GM21576 (cell line): ENCODE data around the gene RAP2B.
"Not testable (repeated sequence)": the region's sequence is repeated elsewhere in the genome, so short reads cannot be mapped to it uniquely, and the experiment has no call there.

Experiments
- ATAC-seq: cut with Tn5 transposase; IDR thresholded peaks from one replicate; pipeline ENCODE4 v1.9.1; 2021; ENCODE audit warnings: mild to moderate bottlenecking, moderate library complexity; ENCODE audit not compliant: unreplicated experiment

RAP2B gene

DNA sequence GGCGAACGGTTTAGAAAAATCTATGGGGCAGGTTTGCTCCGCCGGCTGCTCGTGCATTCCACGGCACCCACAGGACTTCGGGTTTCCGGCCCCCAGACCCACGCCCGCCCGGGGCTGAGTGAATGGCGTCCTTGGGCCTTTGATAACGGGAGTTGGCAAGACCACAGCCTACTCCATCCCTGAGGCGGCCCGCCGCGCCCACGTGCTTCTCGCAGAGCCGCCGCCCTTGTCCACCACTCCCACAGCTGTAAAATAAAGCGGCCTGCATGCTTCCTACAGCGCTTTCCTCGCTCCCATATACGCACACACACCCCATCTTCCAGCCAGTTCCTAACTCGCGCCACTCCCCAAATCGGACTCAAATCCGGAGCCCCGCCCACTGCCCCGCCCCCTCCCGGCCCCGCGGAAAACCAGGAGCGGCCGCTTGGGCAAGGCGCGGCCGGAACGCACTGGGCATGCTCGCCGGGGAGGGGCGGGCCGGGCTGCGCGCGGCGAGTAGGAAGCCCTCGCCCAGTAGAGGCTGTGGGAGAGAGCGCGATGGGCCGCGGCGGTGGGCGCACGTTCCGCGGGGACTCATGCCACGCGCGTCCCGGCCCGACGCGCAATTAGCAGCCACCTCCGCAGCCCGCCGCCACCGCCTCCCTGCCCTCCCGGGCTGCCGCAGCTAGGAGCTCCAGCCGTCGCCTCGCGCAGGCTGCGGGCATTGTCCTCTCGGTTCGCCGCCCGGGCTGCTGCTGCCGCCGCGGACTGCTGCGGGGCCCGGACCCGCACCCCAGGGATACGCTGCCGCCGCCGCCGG is at the start of gene RAP2B:
Gene RAP2B (plus strand): TSS at position 513 of the 799 bp plus-strand sequence. CDS start 468 bp downstream, outside the sequence.
- peak; percentile 40 for ATAC-seq

DNA sequence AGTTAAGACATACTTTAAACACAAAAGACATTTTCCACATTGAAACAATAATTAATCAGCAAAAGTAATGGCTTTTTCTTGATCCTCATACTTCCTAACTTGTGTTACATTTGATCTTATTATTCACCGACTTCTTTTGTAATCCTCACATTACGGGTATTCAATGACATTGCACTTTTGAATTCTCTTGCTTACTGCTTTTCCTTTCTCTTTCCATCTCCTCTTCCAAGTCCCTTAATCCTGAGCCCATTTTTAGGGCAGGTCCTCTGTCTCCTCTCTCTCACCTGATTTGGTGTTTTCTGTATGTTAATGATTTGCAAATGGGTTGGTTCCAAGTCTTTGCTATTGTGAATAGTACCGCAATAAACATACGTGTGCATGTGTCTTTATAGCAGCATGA is 48.5 kb upstream of the RAP2B start:
- ATAC-seq = no peak

DNA sequence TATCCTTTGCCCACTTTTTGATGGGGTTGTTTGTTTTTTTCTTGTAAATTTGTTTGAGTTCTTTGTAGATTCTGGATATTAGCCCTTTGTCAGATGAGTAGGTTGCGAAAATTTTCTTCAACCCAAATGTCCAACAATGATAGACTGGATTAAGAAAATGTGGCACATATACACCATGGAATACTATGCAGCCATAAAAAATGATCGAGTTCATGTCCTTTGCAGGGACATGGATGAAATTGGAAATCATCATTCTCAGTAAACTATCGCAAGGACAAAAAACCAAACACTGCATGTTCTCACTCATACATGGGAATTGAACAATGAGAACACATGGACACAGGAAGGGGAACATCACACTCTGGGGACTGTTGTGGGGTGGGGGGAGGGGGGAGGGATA is 47.8 kb upstream of the RAP2B start:
- ATAC-seq = not testable (repeated sequence)

DNA sequence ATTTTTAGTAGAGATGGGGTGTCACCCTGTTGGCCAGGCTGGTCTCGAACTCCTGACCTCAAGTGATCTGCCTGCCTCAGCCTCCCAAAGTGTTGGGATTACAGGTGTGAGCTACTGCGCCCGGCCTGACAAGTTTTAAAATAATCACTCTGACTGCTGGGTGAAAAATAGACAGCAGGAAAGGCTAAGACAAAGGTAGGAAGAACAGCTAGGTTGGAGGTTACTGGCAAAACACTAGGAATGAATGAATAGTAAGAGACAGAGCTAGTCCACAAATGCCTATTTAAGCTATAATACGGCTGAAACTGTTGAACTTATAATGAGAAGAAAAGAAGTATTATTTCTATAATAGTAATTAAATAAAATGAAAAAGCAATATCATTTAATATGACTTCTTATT is 46.7 kb upstream of the RAP2B start:
- no peak for ATAC-seq

DNA sequence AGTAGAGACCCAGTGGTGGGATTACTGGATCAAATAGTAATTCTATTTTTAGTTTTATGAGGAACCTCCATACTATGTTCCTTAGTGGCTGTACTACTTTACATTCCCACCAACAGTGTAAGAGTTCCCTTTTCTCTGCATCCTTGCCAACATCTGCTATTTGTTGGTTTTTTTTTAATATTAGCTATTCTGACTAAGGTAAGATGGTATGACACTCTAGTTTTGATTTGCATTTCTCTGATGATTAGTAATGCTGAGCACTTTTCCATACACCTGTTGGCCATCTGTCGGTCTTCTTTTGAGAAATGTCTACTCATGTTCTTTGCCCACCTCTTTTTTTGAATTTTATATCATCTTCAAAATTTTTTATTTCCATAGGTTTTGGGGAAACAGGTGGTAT is 34.2 kb upstream of the RAP2B start:
- ATAC-seq = no peak

DNA sequence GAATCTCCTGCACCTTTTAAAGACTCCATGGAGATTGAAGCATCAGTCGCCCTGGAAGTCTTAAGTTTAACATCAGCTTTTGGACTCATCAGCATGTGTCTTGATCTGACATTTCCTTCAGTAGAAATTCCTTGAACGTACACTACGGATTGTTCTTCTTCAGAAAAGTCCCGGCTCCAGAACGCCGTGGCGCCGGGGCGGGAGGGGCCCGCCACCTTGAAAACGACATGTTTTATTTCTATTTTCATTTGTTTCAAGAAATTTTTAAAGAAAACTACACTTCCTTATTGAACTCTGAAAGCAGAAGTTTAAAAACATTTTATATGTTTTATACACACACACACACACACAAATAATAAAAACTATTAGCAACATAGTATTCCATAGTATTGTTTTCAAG is 32.6 kb upstream of the RAP2B start:
- ATAC-seq = no peak

DNA sequence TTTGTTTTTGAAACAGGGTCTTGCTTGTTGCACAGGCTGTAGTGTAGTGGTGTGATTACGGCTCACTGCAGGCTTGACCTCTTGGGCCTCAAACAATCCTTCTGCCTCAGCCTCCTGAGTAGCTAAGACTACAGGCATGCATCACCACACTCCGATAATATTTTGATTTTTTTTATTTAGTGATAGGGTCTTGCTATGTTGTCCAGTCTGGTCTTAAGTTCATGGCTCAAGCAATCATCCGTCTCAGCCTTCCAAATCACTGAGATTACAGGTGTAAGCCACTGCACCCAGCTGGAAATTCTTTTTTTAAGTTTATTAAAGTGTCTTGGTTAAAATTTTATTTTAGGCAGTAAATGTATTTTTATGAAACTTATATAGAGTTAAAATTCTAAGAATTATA is 32.2 kb upstream of the RAP2B start:
- ATAC-seq = no peak

DNA sequence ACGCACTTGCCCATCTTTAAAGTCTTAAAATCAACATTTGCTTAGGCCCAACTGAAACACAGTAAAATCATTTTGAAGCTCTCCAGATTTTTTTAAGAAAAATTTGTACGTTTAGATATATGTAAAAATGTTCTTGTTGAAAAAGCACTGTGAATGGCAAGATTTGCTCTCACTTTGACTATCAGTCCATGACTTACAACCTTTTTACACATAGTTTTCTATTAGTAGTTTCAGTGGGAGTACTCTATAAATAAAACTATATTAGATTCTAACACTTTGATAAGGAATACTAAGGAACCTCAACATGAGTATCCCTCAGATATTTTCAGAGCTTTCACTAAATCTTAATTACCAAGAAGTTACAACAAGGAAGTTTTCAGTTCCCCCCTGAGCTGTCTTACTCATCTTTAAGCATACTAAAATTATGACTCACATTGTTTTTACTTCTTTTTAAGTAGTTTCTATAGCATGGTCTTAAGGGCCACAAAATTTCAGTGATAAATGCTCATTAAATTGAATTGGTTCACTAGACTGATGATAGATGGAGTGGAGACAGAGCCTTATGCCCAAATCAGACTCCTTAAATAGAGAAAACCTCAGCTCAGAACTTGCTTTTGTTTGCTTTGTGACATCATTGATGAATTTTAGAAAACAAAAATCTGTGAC is 31.6 kb upstream of the RAP2B start:
- ATAC-seq = peak; percentile 97

DNA sequence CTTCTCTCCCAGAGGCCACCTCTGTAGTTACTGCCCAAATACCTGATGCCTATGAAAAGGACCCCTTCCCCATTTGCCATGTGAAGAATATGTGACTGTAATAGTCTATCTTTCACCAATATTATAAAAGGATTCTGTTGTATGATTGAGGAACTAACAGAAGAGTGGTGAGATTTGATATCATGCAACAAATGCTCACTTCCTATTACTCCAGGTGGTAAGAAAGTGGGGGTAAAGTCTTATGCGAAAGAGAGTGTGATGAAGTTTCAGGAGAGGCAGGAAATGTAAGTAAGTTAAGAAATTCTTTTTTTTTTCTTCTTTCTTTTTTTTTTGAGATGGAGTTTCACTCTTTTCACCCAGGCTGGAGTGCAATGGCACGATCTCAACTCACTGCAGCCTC is 24.4 kb upstream of the RAP2B start:
- peak; percentile 52 for ATAC-seq

DNA sequence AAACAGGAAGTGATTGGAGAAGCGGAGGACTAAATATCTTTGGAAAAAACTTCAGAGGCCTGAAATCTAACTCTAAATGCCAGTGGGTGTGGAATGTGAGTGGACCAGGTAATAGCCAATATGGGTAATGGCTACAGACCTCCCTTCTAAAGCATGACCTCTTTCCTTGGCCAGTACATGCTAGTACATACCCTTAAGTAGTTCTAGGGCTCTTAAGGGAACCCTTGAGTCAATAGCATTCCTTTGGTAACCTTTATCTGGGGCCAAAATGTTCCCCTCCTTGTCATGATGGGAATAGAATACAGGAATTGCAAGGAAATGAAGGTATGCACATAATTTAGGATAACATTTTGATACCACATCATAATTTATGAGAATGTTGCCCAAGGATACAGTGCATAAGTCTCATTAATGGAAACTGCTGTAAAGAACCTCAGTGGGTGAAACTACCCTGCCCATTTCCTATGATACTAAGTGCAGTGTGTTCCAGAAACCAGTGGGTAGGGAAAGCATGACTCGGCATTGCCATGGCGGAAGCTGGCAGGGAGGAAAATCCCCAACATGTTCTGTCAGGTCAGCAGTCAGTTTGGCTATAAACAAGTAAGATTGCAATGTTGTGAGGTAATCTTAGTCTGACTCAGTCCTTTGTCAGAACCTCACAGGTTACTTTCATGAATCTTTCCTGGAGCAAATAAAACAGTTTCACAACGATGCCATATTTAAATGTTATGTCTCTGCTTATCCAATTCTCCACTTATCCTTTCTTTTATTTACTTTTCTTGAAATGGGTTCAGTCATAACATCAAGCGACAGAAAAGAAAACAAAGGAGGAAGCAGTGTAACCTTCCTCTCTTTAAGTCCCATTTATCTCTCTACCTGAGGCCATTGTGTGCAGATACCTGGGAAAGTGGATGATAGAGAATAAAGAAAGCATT is 23.5 kb upstream of the RAP2B start:
- ATAC-seq = peak; percentile 76

DNA sequence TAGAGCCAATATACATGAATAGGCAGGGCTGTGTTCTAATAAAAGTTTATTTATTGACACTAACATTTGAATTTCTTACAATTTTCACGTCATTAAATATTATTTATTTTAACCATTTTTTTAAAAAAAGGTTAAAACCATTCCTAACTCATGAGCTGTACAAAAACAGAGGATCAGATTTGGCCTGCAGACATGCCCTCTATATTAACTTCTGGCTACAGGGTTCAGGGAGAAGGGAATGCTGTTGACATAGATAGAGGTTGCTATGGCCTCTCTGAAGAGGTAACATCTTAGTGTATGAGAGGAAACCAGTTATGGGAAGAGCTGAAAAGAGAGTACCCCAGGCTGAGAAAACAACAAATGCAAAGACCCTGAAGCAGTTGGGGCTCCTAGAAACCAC is 19.1 kb upstream of the RAP2B start:
- no peak for ATAC-seq

DNA sequence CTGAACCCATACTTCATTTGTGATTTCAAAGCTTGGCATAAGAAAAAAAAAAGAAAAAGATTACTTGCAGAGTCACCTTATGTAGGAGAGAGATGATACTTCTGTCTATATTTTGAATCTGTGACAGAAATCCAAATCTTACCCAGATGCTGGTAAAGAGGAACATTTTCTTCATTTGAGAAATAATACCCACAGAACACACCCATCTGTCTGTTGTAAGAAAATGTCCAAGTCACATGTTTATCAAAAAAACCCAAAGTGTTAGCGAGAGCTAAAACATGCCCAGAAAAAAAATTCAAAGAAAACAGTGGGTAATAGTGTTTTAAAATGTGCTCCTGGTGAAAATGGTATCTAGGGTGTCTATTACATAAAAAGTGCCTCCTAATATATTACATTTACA is 18.0 kb upstream of the RAP2B start:
- ATAC-seq = no peak

DNA sequence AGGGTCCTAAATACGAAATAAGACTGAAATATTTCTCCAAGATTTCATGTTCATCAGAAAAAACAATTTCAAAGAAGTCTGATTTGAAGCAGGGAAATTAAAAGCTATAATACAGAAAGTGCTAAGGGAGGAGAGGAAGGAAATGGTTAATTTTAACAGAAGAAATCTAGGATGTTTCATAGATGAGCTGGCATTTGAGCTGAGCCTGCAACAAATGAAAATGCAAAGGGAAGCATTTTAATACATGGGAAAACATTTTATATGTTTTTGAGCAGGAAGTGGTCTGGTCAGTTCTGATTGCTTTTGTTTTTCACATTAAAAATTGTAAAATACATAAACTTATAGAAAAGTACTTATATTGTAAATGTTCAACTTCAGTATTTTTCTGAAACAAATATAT is 17.2 kb upstream of the RAP2B start:
- no peak for ATAC-seq

DNA sequence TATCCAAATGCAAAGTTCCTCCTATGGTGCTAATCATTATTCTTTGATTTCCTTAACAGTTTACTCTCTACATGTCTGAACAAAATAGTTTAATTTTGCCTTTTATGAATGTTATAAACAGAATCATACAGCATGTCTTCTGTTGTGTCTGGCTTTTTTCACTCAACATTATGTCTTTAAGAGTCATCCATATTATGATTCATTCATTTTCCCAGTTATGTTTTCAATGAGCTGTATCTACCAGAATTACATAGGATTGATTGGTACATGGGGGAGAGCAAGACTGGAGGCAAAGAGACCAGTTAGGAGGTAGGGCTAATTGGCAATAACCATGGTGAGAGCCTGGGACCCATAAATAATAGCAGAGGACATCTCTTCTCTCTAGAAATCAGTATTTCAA is 16.6 kb upstream of the RAP2B start:
- ATAC-seq = no peak

DNA sequence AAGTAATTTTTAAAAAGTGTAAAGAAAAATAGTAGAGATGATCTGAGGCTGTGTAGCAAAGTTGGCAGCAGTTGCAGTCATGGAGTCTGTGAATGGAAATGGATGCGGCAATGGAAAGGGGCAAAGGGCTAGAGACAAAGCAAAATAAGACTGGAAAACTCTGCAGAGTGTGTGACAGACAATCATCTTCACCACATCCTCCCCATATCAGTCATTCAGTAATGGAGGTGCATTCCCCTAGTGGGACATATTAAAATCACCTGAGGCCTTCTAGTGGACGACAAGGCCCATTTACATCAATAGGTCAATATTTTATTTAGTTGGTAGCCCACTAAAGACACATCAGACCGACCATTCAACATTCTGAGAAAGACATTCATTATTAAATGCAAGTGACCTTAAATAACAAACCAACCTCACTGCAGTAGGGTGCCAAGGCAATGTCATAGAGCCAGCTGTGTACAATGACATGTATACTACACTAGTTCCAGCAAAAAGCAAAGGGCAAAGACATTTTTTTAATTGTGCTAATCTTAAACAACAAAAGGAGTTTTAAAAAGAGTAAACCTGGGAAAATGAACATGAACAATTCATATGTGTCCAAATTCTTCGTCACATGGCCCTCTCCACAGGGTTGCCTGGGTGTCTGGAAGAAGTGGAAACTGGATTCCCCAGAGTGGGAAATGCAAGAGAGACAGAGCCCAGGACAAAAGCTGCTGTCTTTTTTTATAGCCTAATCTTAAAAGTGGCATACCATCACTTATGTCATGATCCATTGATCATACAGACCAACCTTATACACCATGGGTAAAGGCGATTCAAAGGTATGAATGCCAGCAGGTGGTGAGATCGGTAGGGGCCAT is 15.6 kb upstream of the RAP2B start:
- ATAC-seq = no peak

DNA sequence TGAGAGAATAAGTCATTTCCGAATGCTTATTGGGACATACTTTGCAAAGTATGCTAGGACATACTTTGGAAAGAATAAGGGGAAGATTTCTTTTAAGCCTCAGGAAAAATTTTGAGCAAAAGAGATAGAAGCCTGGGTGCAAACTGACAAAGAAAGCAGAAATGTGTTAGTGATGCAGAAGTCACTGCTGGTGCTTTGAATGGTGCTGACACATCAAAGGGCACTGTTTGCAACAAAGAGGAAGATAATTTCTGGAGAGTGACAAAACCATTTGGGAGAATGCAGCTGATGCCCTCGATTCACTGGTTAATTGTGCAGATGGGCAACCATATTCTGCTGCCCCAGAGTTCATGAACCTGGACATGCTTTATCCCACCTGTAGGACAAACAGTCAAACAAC is 11.0 kb upstream of the RAP2B start:
- ATAC-seq = no peak

DNA sequence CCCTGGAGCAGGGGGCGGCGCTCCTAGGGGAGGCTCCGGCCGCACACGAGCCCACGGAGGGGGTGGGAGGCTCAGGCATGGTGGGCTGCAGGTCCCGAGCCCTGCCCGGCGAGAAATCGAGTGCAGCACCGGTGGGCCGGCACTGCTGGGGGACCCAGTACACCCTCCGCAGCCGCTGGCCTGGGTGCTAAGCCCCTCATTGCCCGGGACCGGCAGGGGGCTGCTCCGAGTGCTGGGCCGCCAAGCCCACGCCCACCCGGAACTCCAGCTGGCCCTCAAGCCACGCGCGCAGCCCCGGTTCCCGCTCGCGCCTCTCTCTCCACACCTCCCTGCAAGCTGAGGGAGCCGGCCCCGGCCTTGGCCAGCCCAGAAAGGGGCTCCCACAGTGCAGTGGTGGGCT is 6.2 kb upstream of the RAP2B start:
- not testable (repeated sequence) for ATAC-seq

DNA sequence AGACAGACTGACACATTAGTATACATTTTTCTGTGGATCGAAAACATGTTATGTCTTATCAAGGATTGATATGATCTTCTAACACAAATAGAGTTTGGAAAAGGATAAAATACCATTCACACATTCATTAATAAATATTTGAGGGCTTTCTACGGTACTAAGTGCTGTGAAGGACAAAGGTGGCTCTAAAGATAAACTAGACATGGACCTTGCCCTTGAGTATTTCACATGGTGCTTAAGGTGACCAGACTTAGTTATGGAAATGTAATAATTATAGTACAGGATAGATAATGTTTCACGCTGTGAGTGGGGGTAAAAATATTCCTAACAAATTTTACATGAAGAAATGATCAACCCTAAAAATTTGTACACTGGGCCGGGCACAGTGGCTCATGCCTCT is 3.8 kb upstream of the RAP2B start:
- ATAC-seq = no peak

DNA sequence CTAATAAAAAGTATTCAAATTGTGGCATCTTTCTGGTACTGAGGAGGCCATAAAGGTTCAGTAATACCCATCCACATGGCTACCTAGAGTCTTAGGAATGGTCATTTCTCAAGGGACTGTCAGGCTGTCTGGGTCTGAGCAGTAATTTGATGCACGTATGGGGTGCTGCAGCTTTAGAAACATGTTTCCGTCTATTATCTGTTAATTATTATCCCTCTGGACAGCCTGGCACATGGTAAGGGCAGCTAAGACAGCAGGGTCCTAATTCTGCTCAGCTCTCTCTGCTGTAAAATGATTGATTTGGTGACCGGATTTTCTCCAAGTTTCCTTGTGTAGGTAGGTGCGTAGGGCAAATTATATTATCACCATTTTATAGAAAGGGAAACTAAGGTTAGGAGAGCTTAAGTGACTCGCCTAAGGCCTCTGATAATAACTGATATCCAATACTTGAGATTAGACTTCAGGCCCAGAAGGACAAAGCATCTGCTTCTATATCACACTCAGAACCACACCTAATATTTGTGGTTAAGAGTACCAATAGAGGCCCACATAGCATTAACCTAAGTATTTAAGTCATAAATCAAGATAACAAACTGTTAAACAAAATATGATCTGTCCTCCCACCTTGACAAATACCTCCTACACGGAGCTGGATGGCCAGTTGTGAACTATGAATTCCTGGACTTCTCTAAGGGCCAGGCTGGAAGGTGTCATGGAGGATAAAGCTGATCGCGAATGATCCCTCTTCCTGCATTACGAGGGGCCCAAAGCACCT is 2.9 kb upstream of the RAP2B start:
- no peak for ATAC-seq
